Vagina (tissue), 2 donors: ENCODE results near the gene CLP1. TPM values are rescaled to one million over a fixed set of nuclear protein-coding genes. Genes with fewer than 3 reads are reported as not detected.
A peak's percentile ranks its signal among the peaks of the same experiment; 100 is the strongest.

Source experiments
- DNase-seq, 2 donors: peaks; one replicate each; pipeline ENCODE4 v3.0.0-alpha.2; 2017; ENCODE audit errors: extremely low spot score in 2 of 2
- H3K27ac ChIP-seq: fragments of 200-600 bp; sonication (generic); one replicate; pipeline ENCODE4 v1.5.1; 2019
- H3K27me3 ChIP-seq: fragments of 200-600 bp; sonication (generic); one replicate; pipeline ENCODE4 v1.5.1; 2019
- H3K36me3 ChIP-seq, 2 donors: fragments of 200-600 bp; sonication (generic); one replicate each; pipeline ENCODE4 v1.5.1; 2017 to 2019
- H3K4me1 ChIP-seq: fragments of 200-600 bp; sonication (generic); one replicate; pipeline ENCODE4 v1.5.1; 2019
- H3K4me3 ChIP-seq, 2 donors: fragments of 200-600 bp; sonication (generic); 1 replicate in 1 of 2; 2 replicates in 1 of 2; pipeline ENCODE4 v1.5.1; 2016 to 2019
- H3K9me3 ChIP-seq: fragments of 200-600 bp; sonication (generic); one replicate; pipeline ENCODE4 v1.5.1; 2019
- CTCF ChIP-seq, 3 experiments: fragments of 450-650 bp in 2 of 3; fragments of 200-600 bp in 1 of 3; sonication (generic) in 1 of 3; IDR thresholded peaks; one replicate each; pipeline ENCODE4 v1.5.1; 2017 to 2019; ENCODE audit warnings: antibody characterized with exemption in 3 of 3, mild to moderate bottlenecking in 2 of 3, moderate library complexity in 2 of 3
- POLR2A ChIP-seq, 2 donors: fragments of 450-650 bp; IDR thresholded peaks; one replicate each; pipeline ENCODE4 v1.6.1; 2017; ENCODE audit warnings: antibody characterized with exemption in 2 of 2, mild to moderate bottlenecking in 2 of 2, moderate library complexity in 2 of 2
- POLR2AphosphoS5 ChIP-seq, 2 donors: sonication (generic); formaldehyde crosslinking; IDR thresholded peaks; one replicate each; pipeline ENCODE4 v1.9.0; 2017; ENCODE audit warnings: antibody characterized with exemption in 2 of 2, mild to moderate bottlenecking in 2 of 2, low read depth in 1 of 2; ENCODE audit not compliant: insufficient read depth in 1 of 2
- intact Hi-C: fragments of 100-400 bp; cut with DNase I; formaldehyde crosslinking; loops from one replicate; pipeline ENCODE4 v1.15.1; 2023
- total RNA-seq: library from RNA; depleted of rRNA; stranded (reverse); fragments of >200 nt; gene quantifications from one replicate; pipeline ENCODE4 v1.2.3, GENCODE V29; 2016

Gene CLP1
- total RNA-seq, 1 donor from 2014 or later = 10.8 TPM

GRCh38 chr11:57659669-57660068 is 2.1 kb downstream of the CLP1 start:
- Histone ChIP-seq H3K36me3 (peaks cover 0 to 28% of the 10 kb centered on the region in 2 donors), H3K9me3 (no peaks in the 10 kb centered on the region), H3K27me3 (no peaks in the 10 kb centered on the region), H3K4me3 (no peak overlapping the region), H3K27ac (no peak overlapping the region), H3K4me1 (peaks cover 23% of the 10 kb centered on the region)
- no peak for TF ChIP-seq CTCF (IDR thresholded peaks at IDR 0.05)
- TF ChIP-seq POLR2A (IDR thresholded peaks at IDR 0.05) = no peak
- TF ChIP-seq POLR2AphosphoS5 (IDR thresholded peaks at IDR 0.05; ENCODE audit: insufficient read depth in 1 of 2, low read depth in 1 of 2) = no peak
- intact Hi-C loops = no loop called here
- DNase-seq = no peak

- peaks cover 25% of the 10 kb centered on the region for H3K4me1 ChIP-seq
- no peak overlapping the region for H3K27ac ChIP-seq
- H3K27me3 ChIP-seq = no peaks in the 10 kb centered on the region
- DNase-seq = no peak
- intact Hi-C loops = no loop called here
- TF ChIP-seq POLR2AphosphoS5 (IDR thresholded peaks at IDR 0.05; ENCODE audit: insufficient read depth in 1 of 2, low read depth in 1 of 2) (peak in 1 of 2 donors; percentile 16), CTCF (IDR thresholded peaks at IDR 0.05) (no peak), POLR2A (IDR thresholded peaks at IDR 0.05) (no peak)
- no peaks in the 10 kb centered on the region for H3K9me3 ChIP-seq
- H3K4me3 ChIP-seq = no peak overlapping the region
- peaks cover 0 to 28% of the 10 kb centered on the region in 2 donors for H3K36me3 ChIP-seq
Measured at GRCh38 chr11:57662893-57663292, 5.3 kb downstream of the CLP1 start.

- intact Hi-C loops = no loop called here
- H3K27me3 ChIP-seq = no peaks in the 10 kb centered on the region
Measured at GRCh38 chr11:57663975-57664374, 6.4 kb downstream of the CLP1 start.

GRCh38 chr11:57667117-57667735 is 9.7 kb downstream of the CLP1 start:
- intact Hi-C loops = no loop called here
- TF ChIP-seq POLR2A (IDR thresholded peaks at IDR 0.05) (no peak), CTCF (IDR thresholded peaks at IDR 0.05) (no peak), POLR2AphosphoS5 (IDR thresholded peaks at IDR 0.05; ENCODE audit: insufficient read depth in 1 of 2, low read depth in 1 of 2) (peak; percentile 82 to 90)
- Histone ChIP-seq H3K36me3 (peaks cover 0 to 6% of the 10 kb centered on the region in 2 donors), H3K4me1 (peaks cover 36% of the 10 kb centered on the region), H3K9me3 (no peaks in the 10 kb centered on the region), H3K27ac (peak overlapping the region; percentile 98), H3K4me3 (peak overlapping the region; percentile 92 to 99), H3K27me3 (no peaks in the 10 kb centered on the region)
- DNase-seq = peak in 1 of 2 donors; percentile 98

More at GRCh38 chr11:57663975-57664374, 6.4 kb downstream of the CLP1 start:
- H3K4me3 ChIP-seq = no peak overlapping the region
- no peak overlapping the region for H3K27ac ChIP-seq
- H3K36me3 ChIP-seq = peaks cover 0 to 28% of the 10 kb centered on the region in 2 donors
- no peak for TF ChIP-seq CTCF (IDR thresholded peaks at IDR 0.05)
- TF ChIP-seq POLR2AphosphoS5 (IDR thresholded peaks at IDR 0.05; ENCODE audit: insufficient read depth in 1 of 2, low read depth in 1 of 2) = no peak
- TF ChIP-seq POLR2A (IDR thresholded peaks at IDR 0.05) = no peak
- H3K4me1 ChIP-seq = peaks cover 20% of the 10 kb centered on the region
- DNase-seq = no peak
- no peaks in the 10 kb centered on the region for H3K9me3 ChIP-seq

GRCh38 chr11:57667736-57668433 is 10.3 kb downstream of the CLP1 start, which contains the start of gene ZDHHC5:
ZDHHC5 (plus strand) TSS chr11:57668114; CDS start chr11:57673091, 4,977 bp downstream.
- no peaks in the 10 kb centered on the region for H3K9me3 ChIP-seq
- H3K36me3 ChIP-seq = peaks cover 0 to 11% of the 10 kb centered on the region in 2 donors
- H3K27ac ChIP-seq = peak within 1 kb of the TSS; percentile 98
- TF ChIP-seq POLR2AphosphoS5 (IDR thresholded peaks at IDR 0.05; ENCODE audit: insufficient read depth in 1 of 2, low read depth in 1 of 2) = peak in 1 of 2 donors; percentile 76
- TF ChIP-seq POLR2A (IDR thresholded peaks at IDR 0.05) = peak in 1 of 2 donors; percentile 51
- TF ChIP-seq CTCF (IDR thresholded peaks at IDR 0.05) = peak; percentile 46 to 54 (median 49)
- H3K4me3 ChIP-seq = peak within 1 kb of the TSS; percentile 92 to 99
- intact Hi-C loops = no loop called here
- H3K4me1 ChIP-seq = peaks cover 43% of the 10 kb centered on the region
- DNase-seq = peak; percentile 98 to 100
- H3K27me3 ChIP-seq = no peaks in the 10 kb centered on the region
